ENCODE data around the gene CDHR1.
A peak's percentile ranks its signal among the peaks of the same experiment; 100 is the strongest.
"Not testable (repeated sequence)": the region's sequence is repeated elsewhere in the genome, so short reads cannot be mapped to it uniquely, and the experiment has no call there.

The CDHR1 gene

DNA sequence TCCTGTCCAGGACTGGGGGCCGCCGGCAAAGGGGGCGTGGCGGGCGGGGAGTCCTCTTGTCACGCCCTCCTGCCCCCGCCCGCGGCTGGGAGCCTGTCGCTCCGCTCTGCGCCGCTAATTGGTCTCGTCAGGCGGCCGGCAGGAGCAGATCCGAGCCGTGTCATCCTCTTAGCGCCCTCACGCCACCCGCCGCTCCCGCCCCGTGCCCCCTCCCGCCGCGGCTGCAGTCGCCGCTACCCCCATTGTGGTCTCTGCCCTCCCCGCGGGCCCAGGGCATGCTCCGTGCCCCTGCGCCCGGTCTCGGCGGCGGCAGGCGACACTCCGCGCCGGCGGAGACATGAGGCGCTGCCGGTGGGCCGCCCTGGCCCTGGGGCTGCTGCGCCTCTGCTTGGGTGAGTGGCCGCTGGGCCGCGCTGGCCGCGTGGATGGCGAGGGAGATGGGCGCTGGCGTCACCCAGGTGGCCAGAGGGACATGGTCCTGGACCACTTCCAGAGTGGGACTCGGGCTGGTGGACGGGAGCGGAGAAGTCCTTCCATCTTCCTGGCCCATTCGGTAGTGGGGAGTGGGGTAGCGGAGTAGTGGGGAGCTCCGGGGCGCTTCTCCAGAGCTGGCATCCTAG, at the start of gene CDHR1:
TSS of gene CDHR1 (plus strand) at position 114 of the 620 bp plus-strand sequence. CDS start at position 338, 224 bp downstream.
- peak within 1 kb of the TSS; percentile 61 for H3K4me3 ChIP-seq (ENCODE audit: low read depth, low read length)
- TF ChIP-seq, protein P1, sequence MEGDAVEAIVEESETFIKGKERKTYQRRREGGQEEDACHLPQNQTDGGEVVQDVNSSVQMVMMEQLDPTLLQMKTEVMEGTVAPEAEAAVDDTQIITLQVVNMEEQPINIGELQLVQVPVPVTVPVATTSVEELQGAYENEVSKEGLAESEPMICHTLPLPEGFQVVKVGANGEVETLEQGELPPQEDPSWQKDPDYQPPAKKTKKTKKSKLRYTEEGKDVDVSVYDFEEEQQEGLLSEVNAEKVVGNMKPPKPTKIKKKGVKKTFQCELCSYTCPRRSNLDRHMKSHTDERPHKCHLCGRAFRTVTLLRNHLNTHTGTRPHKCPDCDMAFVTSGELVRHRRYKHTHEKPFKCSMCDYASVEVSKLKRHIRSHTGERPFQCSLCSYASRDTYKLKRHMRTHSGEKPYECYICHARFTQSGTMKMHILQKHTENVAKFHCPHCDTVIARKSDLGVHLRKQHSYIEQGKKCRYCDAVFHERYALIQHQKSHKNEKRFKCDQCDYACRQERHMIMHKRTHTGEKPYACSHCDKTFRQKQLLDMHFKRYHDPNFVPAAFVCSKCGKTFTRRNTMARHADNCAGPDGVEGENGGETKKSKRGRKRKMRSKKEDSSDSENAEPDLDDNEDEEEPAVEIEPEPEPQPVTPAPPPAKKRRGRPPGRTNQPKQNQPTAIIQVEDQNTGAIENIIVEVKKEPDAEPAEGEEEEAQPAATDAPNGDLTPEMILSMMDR (IDR thresholded peaks at IDR 0.05; ENCODE audit: insufficient read depth, low read depth, low read length, missing control alignments) = no peak
- DNase-seq (ENCODE audit: low read depth) = peak; percentile 70

DNA sequence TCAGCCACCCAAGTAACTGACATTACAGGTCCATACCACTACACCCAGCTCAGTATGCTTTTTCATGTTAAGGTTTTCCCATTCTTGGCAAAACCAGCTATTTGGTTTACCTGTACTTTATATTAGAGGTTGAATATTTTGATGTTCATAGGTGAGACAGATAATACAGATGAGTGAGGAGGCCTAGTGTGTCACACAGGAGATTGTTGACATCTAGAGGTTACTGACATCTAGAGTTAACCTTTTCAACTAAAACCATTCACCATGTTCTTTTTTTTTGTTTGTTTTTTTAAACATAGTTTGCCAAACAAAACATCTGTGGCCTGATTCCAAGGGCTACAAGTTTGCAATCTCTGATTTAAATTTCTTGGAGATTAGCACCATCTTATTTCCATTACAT, 47.0 kb upstream of the CDHR1 start:
- TF ChIP-seq, protein P1 (IDR thresholded peaks at IDR 0.05; ENCODE audit: insufficient read depth, low read depth, low read length, missing control alignments) = no peak
- H3K4me3 ChIP-seq (ENCODE audit: low read depth, low read length) = no peak overlapping the region
- DNase-seq (ENCODE audit: low read depth) = no peak

DNA sequence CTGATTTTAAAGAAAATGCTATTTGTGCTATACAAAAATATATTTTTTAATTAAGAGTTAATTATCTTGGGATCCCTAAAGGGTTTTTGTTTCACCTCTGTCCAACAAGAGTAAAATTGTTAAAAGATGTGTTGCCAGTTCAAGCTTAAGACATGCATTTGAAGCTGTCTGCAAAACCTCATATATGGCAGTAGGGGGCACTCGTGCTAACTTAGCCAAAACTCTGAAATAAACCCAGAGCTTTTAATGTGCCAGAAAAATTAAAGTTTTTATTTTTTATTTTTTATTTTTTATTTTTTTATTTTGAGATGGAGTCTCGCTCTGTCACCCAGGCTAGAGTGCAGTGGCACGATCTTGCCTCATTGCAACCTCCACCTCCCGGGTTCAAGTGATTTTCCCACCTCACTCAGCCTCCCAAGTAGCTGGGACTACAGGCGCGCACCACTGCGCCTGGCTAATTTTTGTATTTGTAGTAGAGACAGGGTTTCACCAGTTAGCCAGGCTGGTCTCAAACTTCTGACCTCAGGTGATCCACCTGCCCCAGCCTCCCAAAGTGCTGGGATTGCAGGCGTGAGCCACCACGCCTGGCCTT, 46.2 kb upstream of the CDHR1 start:
- DNase-seq (ENCODE audit: low read depth) = peak; percentile 67

DNA sequence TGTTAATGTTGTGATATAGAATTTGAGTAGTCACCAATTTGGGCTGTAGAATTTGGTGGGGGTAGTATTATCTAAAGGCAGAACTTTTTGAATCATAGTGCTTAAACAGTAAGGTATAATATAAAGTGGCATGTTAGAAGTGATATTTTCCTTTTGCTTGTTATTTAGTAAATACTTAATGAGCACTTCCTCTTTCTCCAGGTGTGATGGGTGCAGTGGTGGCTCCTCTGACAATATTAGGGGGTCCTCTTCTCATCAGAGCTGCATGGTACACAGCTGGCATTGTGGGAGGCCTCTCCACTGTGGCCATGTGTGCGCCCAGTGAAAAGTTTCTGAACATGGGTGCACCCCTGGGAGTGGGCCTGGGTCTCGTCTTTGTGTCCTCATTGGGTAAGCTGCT, 44.5 kb upstream of the CDHR1 start:
- TF ChIP-seq, protein P1 (IDR thresholded peaks at IDR 0.05; ENCODE audit: insufficient read depth, low read depth, low read length, missing control alignments) = no peak
- H3K4me3 ChIP-seq (ENCODE audit: low read depth, low read length) = no peak overlapping the region
- no peak for DNase-seq (ENCODE audit: low read depth)

More for the DNA sequence above, 46.2 kb upstream of the CDHR1 start:
- not testable (repeated sequence) for H3K4me3 ChIP-seq (ENCODE audit: low read depth, low read length)
- TF ChIP-seq, protein P1 (IDR thresholded peaks at IDR 0.05; ENCODE audit: insufficient read depth, low read depth, low read length, missing control alignments) = peak; percentile 73

GRCh38 chr10:84152769-84153168, 41.6 kb upstream of the CDHR1 start:
- DNase-seq (ENCODE audit: low read depth) = no peak
- H3K4me3 ChIP-seq (ENCODE audit: low read depth, low read length) = no peak overlapping the region
- TF ChIP-seq, protein P1 (IDR thresholded peaks at IDR 0.05; ENCODE audit: insufficient read depth, low read depth, low read length, missing control alignments) = no peak

GRCh38 chr10:84155521-84155920, 38.8 kb upstream of the CDHR1 start:
- TF ChIP-seq, protein P1 (IDR thresholded peaks at IDR 0.05; ENCODE audit: insufficient read depth, low read depth, low read length, missing control alignments) = no peak
- DNase-seq (ENCODE audit: low read depth) = no peak
- H3K4me3 ChIP-seq (ENCODE audit: low read depth, low read length) = no peak overlapping the region

Data from GM12865 (cell line).